Measurements from ENCODE around the gene FAM107A. TPM values are rescaled to one million over a fixed set of nuclear protein-coding genes. Genes with fewer than 3 reads are reported as not detected.

The FAM107A gene
- total and polyA plus RNA-seq, 9 of the 15 experiments (the other 6 are each of a cell fraction or from before 2014, with no cell fraction given): 0.07 TPM; not detected in 8

DNA sequence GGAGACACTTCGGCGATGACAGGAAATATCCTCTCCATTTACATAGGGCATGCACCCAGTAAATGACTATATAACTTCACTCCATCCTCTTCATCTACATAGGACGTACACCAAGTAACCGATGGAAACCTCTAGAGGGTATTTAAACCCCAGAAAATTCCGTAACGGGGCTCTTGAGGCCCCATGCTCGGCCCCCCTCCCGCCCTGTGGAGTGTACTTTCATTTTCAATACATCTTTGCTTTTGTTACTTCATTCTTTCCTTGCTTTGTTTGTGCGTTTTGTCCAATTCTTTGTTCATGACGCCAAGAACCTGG lies 7.5 kb upstream of the FAM107A start:
- 1% methylated on average over 10 of the region's 10 CpGs for WGBS (ENCODE audit: insufficient coverage, low coverage, missing lambda C conversion rate)
- no TSS peak for BruUV-seq (replicated peaks)
- intact Hi-C loops (cut with micrococcal nuclease): no loop called here
- ATAC-seq (peak; percentile 46), DNase-seq (ENCODE audit: extremely low read depth in 1 of 4, low spot score in 3 of 4) (no peak), FAIRE-seq (no peak)
- H3K9me1 ChIP-seq (ENCODE audit: control insufficient read depth, insufficient read depth, low read length): no peaks in the 10 kb centered on the region
- H3K36me3 ChIP-seq (ENCODE audit: control insufficient read depth, insufficient read depth, low read length): no peaks in the 10 kb centered on the region
- H3K79me2 ChIP-seq (ENCODE audit: control insufficient read depth, insufficient read depth, low read length): no peaks in the 10 kb centered on the region
- no peaks in the 10 kb centered on the region for H3K9me3 ChIP-seq (replicated peaks; ENCODE audit: control insufficient read depth, insufficient read depth, low read depth, low read length)
- H2AFZ ChIP-seq (ENCODE audit: low read depth, low read length): peak overlapping the region; percentile 77
- H4K20me1 ChIP-seq (replicated peaks; ENCODE audit: control insufficient read depth, insufficient read depth, low read length): peaks cover 5% of the 10 kb centered on the region; the same call in 1 of the 2 replicates
- peaks cover 0 to 12% of the 10 kb centered on the region in 2 experiments; a peak in 3 of 5 replicates for H3K4me1 ChIP-seq (replicated peaks in 1 of 2; ENCODE audit: control insufficient read depth in 2 of 2, insufficient read depth in 2 of 2, low read length in 2 of 2)
- H3K27me3 ChIP-seq (ENCODE audit: control insufficient read depth in 2 of 2, insufficient read depth in 2 of 2, low read length in 2 of 2): peaks cover 9 to 60% of the 10 kb centered on the region in 2 experiments; a peak in 4 of 5 replicates
- peak overlapping the region; percentile 36 for H3K4me3 ChIP-seq
- ChIA-PET CTCF (ENCODE audit: low intra/inter-chr PET ratio) (no interaction called here), POLR2A (interaction anchor here (0.6 to 0.8 kb wide), 2 partner anchors 14 to 46 kb away, joined by 3 to 5 read pairs; no protein-coding TSS in a partner anchor)
- peak overlapping the region; percentile 66 for H3K4me2 ChIP-seq (ENCODE audit: insufficient read depth, low read length)
- no peak overlapping the region for H3K27ac ChIP-seq (ENCODE audit: extremely low read depth, low read depth, low read length)
- in situ Hi-C loops (cut with MboI): no loop called here
- peak overlapping the region in 1 of 2 experiments; percentile 78; a peak in 1 of 4 replicates for H3K9ac ChIP-seq (ENCODE audit: insufficient read depth in 1 of 2, low read depth in 2 of 2, low read length in 2 of 2)
- TF ChIP-seq HIVEP1 (CRISPR knock-in tag; IDR thresholded peaks at IDR 0.05) (no peak), ETS2 (tag; IDR thresholded peaks at IDR 0.05; ENCODE audit: borderline replicate concordance, poor library complexity, severe bottlenecking) (no peak), HNRNPL (IDR thresholded peaks at IDR 0.05; ENCODE audit: low read depth, low read length) (no peak), BACH1 (tag; IDR thresholded peaks at IDR 0.05) (no peak), SP1 (CRISPR knock-in tag; IDR thresholded peaks at IDR 0.05) (no peak), ZNF212 (CRISPR knock-in tag; IDR thresholded peaks at IDR 0.05) (no peak), TAF15 (IDR thresholded peaks at IDR 0.05; ENCODE audit: low read depth, low read length) (no peak), ARHGAP35 (IDR thresholded peaks at IDR 0.05; ENCODE audit: partially characterized antibody) (no peak), ZNF239 (CRISPR knock-in tag; IDR thresholded peaks at IDR 0.05) (no peak), ZNF217 (CRISPR knock-in tag; IDR thresholded peaks at IDR 0.05) (no peak), GATAD2B (IDR thresholded peaks at IDR 0.05; ENCODE audit: borderline replicate concordance) (no peak), RHOXF2B (CRISPR knock-in tag; conservative IDR thresholded peaks at IDR 0.05) (no peak), CBFB (CRISPR knock-in tag; IDR thresholded peaks at IDR 0.05) (no peak)
- TF ChIP-seq, protein P1, sequence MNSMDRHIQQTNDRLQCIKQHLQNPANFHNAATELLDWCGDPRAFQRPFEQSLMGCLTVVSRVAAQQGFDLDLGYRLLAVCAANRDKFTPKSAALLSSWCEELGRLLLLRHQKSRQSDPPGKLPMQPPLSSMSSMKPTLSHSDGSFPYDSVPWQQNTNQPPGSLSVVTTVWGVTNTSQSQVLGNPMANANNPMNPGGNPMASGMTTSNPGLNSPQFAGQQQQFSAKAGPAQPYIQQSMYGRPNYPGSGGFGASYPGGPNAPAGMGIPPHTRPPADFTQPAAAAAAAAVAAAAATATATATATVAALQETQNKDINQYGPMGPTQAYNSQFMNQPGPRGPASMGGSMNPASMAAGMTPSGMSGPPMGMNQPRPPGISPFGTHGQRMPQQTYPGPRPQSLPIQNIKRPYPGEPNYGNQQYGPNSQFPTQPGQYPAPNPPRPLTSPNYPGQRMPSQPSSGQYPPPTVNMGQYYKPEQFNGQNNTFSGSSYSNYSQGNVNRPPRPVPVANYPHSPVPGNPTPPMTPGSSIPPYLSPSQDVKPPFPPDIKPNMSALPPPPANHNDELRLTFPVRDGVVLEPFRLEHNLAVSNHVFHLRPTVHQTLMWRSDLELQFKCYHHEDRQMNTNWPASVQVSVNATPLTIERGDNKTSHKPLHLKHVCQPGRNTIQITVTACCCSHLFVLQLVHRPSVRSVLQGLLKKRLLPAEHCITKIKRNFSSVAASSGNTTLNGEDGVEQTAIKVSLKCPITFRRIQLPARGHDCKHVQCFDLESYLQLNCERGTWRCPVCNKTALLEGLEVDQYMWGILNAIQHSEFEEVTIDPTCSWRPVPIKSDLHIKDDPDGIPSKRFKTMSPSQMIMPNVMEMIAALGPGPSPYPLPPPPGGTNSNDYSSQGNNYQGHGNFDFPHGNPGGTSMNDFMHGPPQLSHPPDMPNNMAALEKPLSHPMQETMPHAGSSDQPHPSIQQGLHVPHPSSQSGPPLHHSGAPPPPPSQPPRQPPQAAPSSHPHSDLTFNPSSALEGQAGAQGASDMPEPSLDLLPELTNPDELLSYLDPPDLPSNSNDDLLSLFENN (IDR thresholded peaks at IDR 0.05; ENCODE audit: low read depth in 2 of 2, low read length in 2 of 2): no peak
- TF ChIP-seq, protein P2, sequence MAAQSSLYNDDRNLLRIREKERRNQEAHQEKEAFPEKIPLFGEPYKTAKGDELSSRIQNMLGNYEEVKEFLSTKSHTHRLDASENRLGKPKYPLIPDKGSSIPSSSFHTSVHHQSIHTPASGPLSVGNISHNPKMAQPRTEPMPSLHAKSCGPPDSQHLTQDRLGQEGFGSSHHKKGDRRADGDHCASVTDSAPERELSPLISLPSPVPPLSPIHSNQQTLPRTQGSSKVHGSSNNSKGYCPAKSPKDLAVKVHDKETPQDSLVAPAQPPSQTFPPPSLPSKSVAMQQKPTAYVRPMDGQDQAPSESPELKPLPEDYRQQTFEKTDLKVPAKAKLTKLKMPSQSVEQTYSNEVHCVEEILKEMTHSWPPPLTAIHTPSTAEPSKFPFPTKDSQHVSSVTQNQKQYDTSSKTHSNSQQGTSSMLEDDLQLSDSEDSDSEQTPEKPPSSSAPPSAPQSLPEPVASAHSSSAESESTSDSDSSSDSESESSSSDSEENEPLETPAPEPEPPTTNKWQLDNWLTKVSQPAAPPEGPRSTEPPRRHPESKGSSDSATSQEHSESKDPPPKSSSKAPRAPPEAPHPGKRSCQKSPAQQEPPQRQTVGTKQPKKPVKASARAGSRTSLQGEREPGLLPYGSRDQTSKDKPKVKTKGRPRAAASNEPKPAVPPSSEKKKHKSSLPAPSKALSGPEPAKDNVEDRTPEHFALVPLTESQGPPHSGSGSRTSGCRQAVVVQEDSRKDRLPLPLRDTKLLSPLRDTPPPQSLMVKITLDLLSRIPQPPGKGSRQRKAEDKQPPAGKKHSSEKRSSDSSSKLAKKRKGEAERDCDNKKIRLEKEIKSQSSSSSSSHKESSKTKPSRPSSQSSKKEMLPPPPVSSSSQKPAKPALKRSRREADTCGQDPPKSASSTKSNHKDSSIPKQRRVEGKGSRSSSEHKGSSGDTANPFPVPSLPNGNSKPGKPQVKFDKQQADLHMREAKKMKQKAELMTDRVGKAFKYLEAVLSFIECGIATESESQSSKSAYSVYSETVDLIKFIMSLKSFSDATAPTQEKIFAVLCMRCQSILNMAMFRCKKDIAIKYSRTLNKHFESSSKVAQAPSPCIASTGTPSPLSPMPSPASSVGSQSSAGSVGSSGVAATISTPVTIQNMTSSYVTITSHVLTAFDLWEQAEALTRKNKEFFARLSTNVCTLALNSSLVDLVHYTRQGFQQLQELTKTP (IDR thresholded peaks at IDR 0.05; ENCODE audit: low read depth in 1 of 2, partially characterized antibody in 2 of 2): no peak
- TF ChIP-seq, protein P3, sequence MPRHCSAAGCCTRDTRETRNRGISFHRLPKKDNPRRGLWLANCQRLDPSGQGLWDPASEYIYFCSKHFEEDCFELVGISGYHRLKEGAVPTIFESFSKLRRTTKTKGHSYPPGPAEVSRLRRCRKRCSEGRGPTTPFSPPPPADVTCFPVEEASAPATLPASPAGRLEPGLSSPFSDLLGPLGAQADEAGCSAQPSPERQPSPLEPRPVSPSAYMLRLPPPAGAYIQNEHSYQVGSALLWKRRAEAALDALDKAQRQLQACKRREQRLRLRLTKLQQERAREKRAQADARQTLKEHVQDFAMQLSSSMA (CRISPR knock-in tag; IDR thresholded peaks at IDR 0.05): no peak
